Medulla oblongata (tissue), 1 donor: Measurements from ENCODE around the gene GRIA4.

Source experiments
- DNase-seq: peaks from one replicate; pipeline ENCODE4 v3.0.0-alpha.2; 2015; ENCODE audit errors: extremely low spot score

The GRIA4 gene

GRCh38 chr11:105918039-105918438, 308.2 kb downstream of the GRIA4 start:
- DNase-seq = no peak

- DNase-seq = no peak
These were observed 308.7 kb downstream of the GRIA4 start for GRCh38 chr11:105918600-105918999.

- DNase-seq = no peak
These were observed 313.4 kb downstream of the GRIA4 start for GRCh38 chr11:105923252-105923651.

GRCh38 chr11:105923807-105924206, 313.9 kb downstream of the GRIA4 start:
- DNase-seq = peak; percentile 14

GRCh38 chr11:105929084-105929955, 319.4 kb downstream of the GRIA4 start:
- DNase-seq = no peak

- DNase-seq = no peak
These were observed 323.8 kb downstream of the GRIA4 start for GRCh38 chr11:105933695-105934094.

- DNase-seq = peak; percentile 67
These were observed 325.9 kb downstream of the GRIA4 start for GRCh38 chr11:105935791-105936190.

GRCh38 chr11:105937331-105937730, 327.5 kb downstream of the GRIA4 start:
- DNase-seq = no peak

- DNase-seq = peak; percentile 47
These were observed 327.9 kb downstream of the GRIA4 start for GRCh38 chr11:105937738-105938137.

- DNase-seq = no peak
These were observed 333.0 kb downstream of the GRIA4 start for GRCh38 chr11:105942921-105943320.

- no peak for DNase-seq
These were observed 339.2 kb downstream of the GRIA4 start for GRCh38 chr11:105948918-105949590.

- DNase-seq = peak; percentile 23
These were observed 344.0 kb downstream of the GRIA4 start for GRCh38 chr11:105953886-105954285.

- no peak for DNase-seq
These were observed 350.7 kb downstream of the GRIA4 start for GRCh38 chr11:105960252-105961245.

- DNase-seq = no peak
These were observed 358.3 kb downstream of the GRIA4 start for GRCh38 chr11:105968021-105968697.

GRCh38 chr11:105969756-105970155, 359.9 kb downstream of the GRIA4 start:
- no peak for DNase-seq

GRCh38 chr11:105975128-105975527, 365.3 kb downstream of the GRIA4 start:
- DNase-seq = no peak

GRCh38 chr11:105979997-105980703, 370.3 kb downstream of the GRIA4 start:
- DNase-seq = no peak

- no peak for DNase-seq
These were observed 376.7 kb downstream of the GRIA4 start for GRCh38 chr11:105986554-105986953.

GRCh38 chr11:105988197-105988596, 378.3 kb downstream of the GRIA4 start:
- DNase-seq = no peak

- no peak for DNase-seq
These were observed 379.3 kb downstream of the GRIA4 start for GRCh38 chr11:105989124-105989523.

- no peak for DNase-seq
These were observed 382.0 kb downstream of the GRIA4 start for GRCh38 chr11:105991888-105992287.
